Measurements from ENCODE around the gene SCN1A. TPM values are rescaled to one million over a fixed set of nuclear protein-coding genes. Genes with fewer than 3 reads are reported as not detected.

The SCN1A gene
- polyA plus RNA-seq, 1 of the 3 experiments (the other 2 are of a cell fraction) = not detected

DNA sequence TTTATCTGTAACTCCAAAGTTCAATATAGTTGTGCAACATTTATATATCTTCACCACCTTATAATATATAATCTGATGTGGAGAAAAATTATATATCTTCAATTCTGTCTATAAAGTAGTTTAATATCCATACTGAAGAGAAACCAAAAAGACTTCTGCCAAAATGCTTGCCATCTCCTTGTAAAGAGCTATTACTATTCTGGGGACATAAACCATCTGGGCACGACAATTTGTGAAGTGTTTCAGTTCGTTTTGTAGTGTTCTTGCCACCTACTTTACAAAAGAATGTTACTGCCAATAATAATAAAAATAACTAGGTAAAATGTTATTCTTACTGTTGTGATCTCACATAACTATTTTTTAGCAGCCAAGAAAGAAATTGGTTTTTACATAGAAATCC is 45.1 kb downstream of the SCN1A start:
- Histone ChIP-seq H3K4me1 (ENCODE audit: control insufficient read depth in 1 of 2, insufficient read depth in 2 of 2, low read depth in 1 of 2, low read length in 1 of 2) (peaks cover 0 to 2% of the 10 kb centered on the region in 2 experiments; a peak in 1 of 4 replicates), H3K27me3 (ENCODE audit: insufficient read depth) (no peaks in the 10 kb centered on the region), H3K9ac (no peak overlapping the region), H3K36me3 (replicated peaks in 1 of 2; ENCODE audit: control insufficient read depth in 1 of 2, insufficient read depth in 2 of 2, low read length in 1 of 2) (no peaks in the 10 kb centered on the region), H4K20me1 (ENCODE audit: insufficient read depth) (no peaks in the 10 kb centered on the region), H3K79me2 (ENCODE audit: insufficient read depth) (no peaks in the 10 kb centered on the region), H3K4me3 (ENCODE audit: low read depth in 2 of 2, low read length in 1 of 2) (no peak overlapping the region), H3K9me3 (no peaks in the 10 kb centered on the region), H3F3A (replicated peaks; ENCODE audit: insufficient read depth) (no peaks in the 10 kb centered on the region), H3K9me2 (no peaks in the 10 kb centered on the region), H2AFZ (ENCODE audit: low read depth) (no peak overlapping the region; the same call in 1 of the 2 replicates), H3K27ac (ENCODE audit: low read depth in 2 of 2, low read length in 1 of 2) (no peak overlapping the region), H3K4me2 (no peak overlapping the region)
- TF ChIP-seq FOXM1 (IDR thresholded peaks at IDR 0.05; ENCODE audit: low read depth) (no peak), NRF1 (IDR thresholded peaks at IDR 0.05; ENCODE audit: low read depth, low read length) (no peak), EP300 (IDR thresholded peaks at IDR 0.05; ENCODE audit: borderline replicate concordance in 1 of 2, low read depth in 1 of 2, low read length in 1 of 2) (no peak), TCF12 (IDR thresholded peaks at IDR 0.05) (no peak), PBX3 (IDR thresholded peaks at IDR 0.05) (no peak), RXRA (IDR thresholded peaks at IDR 0.05; ENCODE audit: borderline replicate concordance, low read depth) (no peak), NFIC (IDR thresholded peaks at IDR 0.05; ENCODE audit: borderline replicate concordance) (no peak), SMC3 (IDR thresholded peaks at IDR 0.05; ENCODE audit: low read depth, low read length) (no peak), POLR2AphosphoS5 (IDR thresholded peaks at IDR 0.05; ENCODE audit: low read depth, low read length) (no peak)
- ChIA-PET CTCF (interaction anchor here (0.6 to 1.2 kb wide), 2 partner anchors 12 to 1012 kb away, joined by 3 to 4 read pairs; no protein-coding TSS in a partner anchor), POLR2A (no interaction called here)
- WGBS (ENCODE audit: low lambda C conversion rate) = 57% methylated on average over 2 of the region's 2 CpGs
- no peak for DNase-seq

- Histone ChIP-seq H3K9me2 (no peaks in the 10 kb centered on the region), H3K9me3 (no peaks in the 10 kb centered on the region), H3K9ac (no peak overlapping the region), H3K36me3 (replicated peaks in 1 of 2; ENCODE audit: control insufficient read depth in 1 of 2, insufficient read depth in 2 of 2, low read length in 1 of 2) (no peaks in the 10 kb centered on the region), H4K20me1 (ENCODE audit: insufficient read depth) (no peaks in the 10 kb centered on the region), H3K27ac (ENCODE audit: low read depth in 2 of 2, low read length in 1 of 2) (no peak overlapping the region), H3K79me2 (ENCODE audit: insufficient read depth) (no peaks in the 10 kb centered on the region), H3K4me3 (ENCODE audit: low read depth in 2 of 2, low read length in 1 of 2) (no peak overlapping the region), H3K4me2 (no peak overlapping the region), H3K27me3 (ENCODE audit: insufficient read depth) (no peaks in the 10 kb centered on the region), H3K4me1 (ENCODE audit: control insufficient read depth in 1 of 2, insufficient read depth in 2 of 2, low read depth in 1 of 2, low read length in 1 of 2) (peaks cover 0 to 2% of the 10 kb centered on the region in 2 experiments; a peak in 1 of 4 replicates), H2AFZ (ENCODE audit: low read depth) (no peak overlapping the region), H3F3A (replicated peaks; ENCODE audit: insufficient read depth) (no peaks in the 10 kb centered on the region)
- ChIA-PET CTCF (interaction anchor here (1.2 to 1.7 kb wide), 2 partner anchors 11 to 46 kb away, joined by 3 to 8 read pairs; partner anchors contain the start of gene SCN1A), POLR2A (no interaction called here)
- no peak for TF ChIP-seq TEAD4 (IDR thresholded peaks at IDR 0.05; ENCODE audit: borderline replicate concordance, insufficient read depth)
- no peak for TF ChIP-seq USF2 (IDR thresholded peaks at IDR 0.05; ENCODE audit: borderline replicate concordance, low read depth, low read length)
- no peak for TF ChIP-seq MXI1 (IDR thresholded peaks at IDR 0.05; ENCODE audit: low read depth, low read length)
- no peak for TF ChIP-seq NRF1 (IDR thresholded peaks at IDR 0.05; ENCODE audit: low read depth, low read length)
- TF ChIP-seq, protein P1, sequence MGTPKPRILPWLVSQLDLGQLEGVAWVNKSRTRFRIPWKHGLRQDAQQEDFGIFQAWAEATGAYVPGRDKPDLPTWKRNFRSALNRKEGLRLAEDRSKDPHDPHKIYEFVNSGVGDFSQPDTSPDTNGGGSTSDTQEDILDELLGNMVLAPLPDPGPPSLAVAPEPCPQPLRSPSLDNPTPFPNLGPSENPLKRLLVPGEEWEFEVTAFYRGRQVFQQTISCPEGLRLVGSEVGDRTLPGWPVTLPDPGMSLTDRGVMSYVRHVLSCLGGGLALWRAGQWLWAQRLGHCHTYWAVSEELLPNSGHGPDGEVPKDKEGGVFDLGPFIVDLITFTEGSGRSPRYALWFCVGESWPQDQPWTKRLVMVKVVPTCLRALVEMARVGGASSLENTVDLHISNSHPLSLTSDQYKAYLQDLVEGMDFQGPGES (IDR thresholded peaks at IDR 0.05; ENCODE audit: low read depth, low read length) = no peak
- DNase-seq = no peak
Measured at GRCh38 chr2:166081852-166082251, 46.0 kb downstream of the SCN1A start.

Data from SK-N-SH (cell line).